ENCODE results near the gene TRIM37.

TRIM37 gene

GRCh38 chr17:59111539-59111938, 4.9 kb upstream of the TRIM37 start:
- no peak overlapping the region for H3K27ac ChIP-seq (ENCODE audit: low read depth, low read length, severe bottlenecking)
- peaks cover 56% of the 10 kb centered on the region for H3K36me3 ChIP-seq (ENCODE audit: control insufficient read depth, insufficient read depth, low read length)
- H3K9me3 ChIP-seq (ENCODE audit: control insufficient read depth, low read length), result no peaks in the 10 kb centered on the region
- no peak overlapping the region for H3K4me3 ChIP-seq (ENCODE audit: extremely low read depth, insufficient read depth, low read length, poor library complexity, severe bottlenecking)
- WGBS, 2 experiments (ENCODE audit: insufficient coverage in 2 of 2), result 86 to 100% methylated on average over 2 of the region's 3 CpGs
- H3K4me1 ChIP-seq (ENCODE audit: control insufficient read depth, insufficient read depth, low read length, poor library complexity, severe bottlenecking), result no peaks in the 10 kb centered on the region

GRCh38 chr17:59110973-59111372, 4.3 kb upstream of the TRIM37 start:
- no peaks in the 10 kb centered on the region for H3K4me1 ChIP-seq (ENCODE audit: control insufficient read depth, insufficient read depth, low read length, poor library complexity, severe bottlenecking)
- no peak overlapping the region for H3K27ac ChIP-seq (ENCODE audit: low read depth, low read length, severe bottlenecking)
- peaks cover 53% of the 10 kb centered on the region for H3K36me3 ChIP-seq (ENCODE audit: control insufficient read depth, insufficient read depth, low read length)
- no peak overlapping the region for H3K4me3 ChIP-seq (ENCODE audit: extremely low read depth, insufficient read depth, low read length, poor library complexity, severe bottlenecking)
- H3K9me3 ChIP-seq (ENCODE audit: control insufficient read depth, low read length), result no peaks in the 10 kb centered on the region

GRCh38 chr17:59108400-59109102, 1.9 kb upstream of the TRIM37 start:
- H3K4me1 ChIP-seq (ENCODE audit: control insufficient read depth, insufficient read depth, low read length, poor library complexity, severe bottlenecking), result no peaks in the 10 kb centered on the region
- H3K36me3 ChIP-seq (ENCODE audit: control insufficient read depth, insufficient read depth, low read length), result peaks cover 32% of the 10 kb centered on the region
- H3K4me3 ChIP-seq (ENCODE audit: extremely low read depth, insufficient read depth, low read length, poor library complexity, severe bottlenecking), result no peak overlapping the region
- H3K9me3 ChIP-seq (ENCODE audit: control insufficient read depth, low read length), result no peaks in the 10 kb centered on the region
- H3K27ac ChIP-seq (ENCODE audit: low read depth, low read length, severe bottlenecking), result no peak overlapping the region
- WGBS, 2 experiments (ENCODE audit: insufficient coverage in 2 of 2), result 97 to 100% methylated on average over 5 to 6 of the region's 7 CpGs

GRCh38 chr17:59107306-59107670, 608 bp upstream of the TRIM37 start:
- no peaks in the 10 kb centered on the region for H3K9me3 ChIP-seq (ENCODE audit: control insufficient read depth, low read length)
- H3K4me1 ChIP-seq (ENCODE audit: control insufficient read depth, insufficient read depth, low read length, poor library complexity, severe bottlenecking), result no peaks in the 10 kb centered on the region
- H3K27ac ChIP-seq (ENCODE audit: low read depth, low read length, severe bottlenecking), result peak overlapping the region; percentile 92
- peak overlapping the region; percentile 84 for H3K4me3 ChIP-seq (ENCODE audit: extremely low read depth, insufficient read depth, low read length, poor library complexity, severe bottlenecking)
- 0% methylated on average over 3 to 4 of the region's 10 CpGs for WGBS, 2 experiments (ENCODE audit: insufficient coverage in 2 of 2)
- H3K36me3 ChIP-seq (ENCODE audit: control insufficient read depth, insufficient read depth, low read length), result peaks cover 23% of the 10 kb centered on the region

- WGBS, 2 experiments (ENCODE audit: insufficient coverage in 2 of 2), result 1 to 2% methylated on average over 8 to 9 of the region's 18 CpGs
- H3K36me3 ChIP-seq (ENCODE audit: control insufficient read depth, insufficient read depth, low read length), result peaks cover 17% of the 10 kb centered on the region
These were observed 723 bp downstream of the TRIM37 start for GRCh38 chr17:59105852-59106462.

GRCh38 chr17:59101178-59101577, 5.5 kb downstream of the TRIM37 start:
- WGBS, 2 experiments (ENCODE audit: insufficient coverage in 2 of 2), result no CpG with 5 or more reads among the region's 1 CpG

More at GRCh38 chr17:59105852-59106462, 723 bp downstream of the TRIM37 start:
- Histone ChIP-seq H3K9me3 (ENCODE audit: control insufficient read depth, low read length) (no peaks in the 10 kb centered on the region), H3K4me1 (ENCODE audit: control insufficient read depth, insufficient read depth, low read length, poor library complexity, severe bottlenecking) (no peaks in the 10 kb centered on the region), H3K4me3 (ENCODE audit: extremely low read depth, insufficient read depth, low read length, poor library complexity, severe bottlenecking) (peak overlapping the region; percentile 84), H3K27ac (ENCODE audit: low read depth, low read length, severe bottlenecking) (peak overlapping the region; percentile 92)

GRCh38 chr17:59097876-59098275, 8.8 kb downstream of the TRIM37 start:
- H3K4me1 ChIP-seq (ENCODE audit: control insufficient read depth, insufficient read depth, low read length, poor library complexity, severe bottlenecking), result peaks cover 9% of the 10 kb centered on the region

More at GRCh38 chr17:59101178-59101577, 5.5 kb downstream of the TRIM37 start:
- H3K27ac ChIP-seq (ENCODE audit: low read depth, low read length, severe bottlenecking), result no peak overlapping the region
- H3K36me3 ChIP-seq (ENCODE audit: control insufficient read depth, insufficient read depth, low read length), result peaks cover 30% of the 10 kb centered on the region
- H3K9me3 ChIP-seq (ENCODE audit: control insufficient read depth, low read length), result no peaks in the 10 kb centered on the region
- no peak overlapping the region for H3K4me3 ChIP-seq (ENCODE audit: extremely low read depth, insufficient read depth, low read length, poor library complexity, severe bottlenecking)
- H3K4me1 ChIP-seq (ENCODE audit: control insufficient read depth, insufficient read depth, low read length, poor library complexity, severe bottlenecking), result no peaks in the 10 kb centered on the region

GRCh38 chr17:59094861-59095530, 11.7 kb downstream of the TRIM37 start:
- 89% methylated on average over 3 to 4 of the region's 6 CpGs for WGBS, 2 experiments (ENCODE audit: insufficient coverage in 2 of 2)
- H3K9me3 ChIP-seq (ENCODE audit: control insufficient read depth, low read length), result no peaks in the 10 kb centered on the region
- peaks cover 10% of the 10 kb centered on the region for H3K36me3 ChIP-seq (ENCODE audit: control insufficient read depth, insufficient read depth, low read length)
- no peak overlapping the region for H3K4me3 ChIP-seq (ENCODE audit: extremely low read depth, insufficient read depth, low read length, poor library complexity, severe bottlenecking)
- H3K27ac ChIP-seq (ENCODE audit: low read depth, low read length, severe bottlenecking), result no peak overlapping the region
- peaks cover 9% of the 10 kb centered on the region for H3K4me1 ChIP-seq (ENCODE audit: control insufficient read depth, insufficient read depth, low read length, poor library complexity, severe bottlenecking)

More at GRCh38 chr17:59097876-59098275, 8.8 kb downstream of the TRIM37 start:
- Histone ChIP-seq H3K9me3 (ENCODE audit: control insufficient read depth, low read length) (no peaks in the 10 kb centered on the region), H3K27ac (ENCODE audit: low read depth, low read length, severe bottlenecking) (no peak overlapping the region), H3K36me3 (ENCODE audit: control insufficient read depth, insufficient read depth, low read length) (peaks cover 26% of the 10 kb centered on the region), H3K4me3 (ENCODE audit: extremely low read depth, insufficient read depth, low read length, poor library complexity, severe bottlenecking) (no peak overlapping the region)

- Histone ChIP-seq H3K9me3 (ENCODE audit: control insufficient read depth, low read length) (no peaks in the 10 kb centered on the region), H3K4me1 (ENCODE audit: control insufficient read depth, insufficient read depth, low read length, poor library complexity, severe bottlenecking) (peaks cover 9% of the 10 kb centered on the region), H3K4me3 (ENCODE audit: extremely low read depth, insufficient read depth, low read length, poor library complexity, severe bottlenecking) (no peak overlapping the region), H3K27ac (ENCODE audit: low read depth, low read length, severe bottlenecking) (peak overlapping the region; percentile 29), H3K36me3 (ENCODE audit: control insufficient read depth, insufficient read depth, low read length) (peaks cover 16% of the 10 kb centered on the region)
- WGBS, 2 experiments (ENCODE audit: insufficient coverage in 2 of 2), result 88 to 90% methylated on average over 3 to 4 of the region's 8 CpGs
These were observed 12.9 kb downstream of the TRIM37 start for GRCh38 chr17:59093702-59094231.

GRCh38 chr17:59093145-59093701, 13.5 kb downstream of the TRIM37 start:
- Histone ChIP-seq H3K4me1 (ENCODE audit: control insufficient read depth, insufficient read depth, low read length, poor library complexity, severe bottlenecking) (peaks cover 9% of the 10 kb centered on the region), H3K9me3 (ENCODE audit: control insufficient read depth, low read length) (no peaks in the 10 kb centered on the region), H3K4me3 (ENCODE audit: extremely low read depth, insufficient read depth, low read length, poor library complexity, severe bottlenecking) (no peak overlapping the region), H3K27ac (ENCODE audit: low read depth, low read length, severe bottlenecking) (peak overlapping the region; percentile 29), H3K36me3 (ENCODE audit: control insufficient read depth, insufficient read depth, low read length) (peaks cover 17% of the 10 kb centered on the region)
- 82 to 100% methylated on average over 2 of the region's 4 CpGs for WGBS, 2 experiments (ENCODE audit: insufficient coverage in 2 of 2)

Measured in mesodermal cell (in vitro differentiated cells).